Osteoblast (primary cell): ENCODE data around the gene SPESP1. TPM values are rescaled to one million over a fixed set of nuclear protein-coding genes. Genes with fewer than 3 reads are reported as not detected.

Experiments
- DNase-seq: peaks from one replicate; pipeline ENCODE4 v3.0.0; 2011; ENCODE audit warnings: low spot score, mixed read lengths; ENCODE audit not compliant: insufficient read length; ENCODE audit errors: missing footprints
- H2AFZ ChIP-seq: 2 replicates; pipeline ENCODE4 v1.6.0; 2011; ENCODE audit warnings: mild to moderate bottlenecking, low read length
- H3K27ac ChIP-seq: 2 replicates; pipeline ENCODE4 v1.5.1; 2011; ENCODE audit warnings: mild to moderate bottlenecking, low read depth, low read length, moderate library complexity
- H3K27me3 ChIP-seq: 2 replicates; pipeline ENCODE4 v1.6.0; 2012; ENCODE audit warnings: mild to moderate bottlenecking, control low read depth, inconsistent platforms, low read length, moderate library complexity; ENCODE audit not compliant: insufficient read depth
- H3K36me3 ChIP-seq: 2 replicates; pipeline ENCODE4 v1.5.1; 2011; ENCODE audit warnings: mild to moderate bottlenecking, low read length, control low read depth, moderate library complexity; ENCODE audit not compliant: insufficient read depth
- H3K4me1 ChIP-seq: 2 replicates; pipeline ENCODE4 v1.5.1; 2011; ENCODE audit warnings: mild to moderate bottlenecking, low read length, control low read depth, moderate library complexity; ENCODE audit not compliant: insufficient read depth
- H3K4me2 ChIP-seq: 2 replicates; pipeline ENCODE4 v1.6.0; 2011; ENCODE audit warnings: mild to moderate bottlenecking, low read length; ENCODE audit not compliant: insufficient read depth
- H3K4me3 ChIP-seq: fragments of 200-600 bp; sonication (generic); 3 replicates; pipeline ENCODE4 v1.5.1; 2012; ENCODE audit warnings: mild to moderate bottlenecking, low read length, inconsistent platforms; ENCODE audit not compliant: insufficient read depth
- H3K79me2 ChIP-seq: 2 replicates; pipeline ENCODE4 v1.6.0; 2012; ENCODE audit warnings: mild to moderate bottlenecking, low read length, control low read depth, inconsistent platforms; ENCODE audit not compliant: insufficient read depth
- H3K9me3 ChIP-seq: 2 replicates; pipeline ENCODE4 v1.5.1; 2011; ENCODE audit warnings: low read depth, low read length, control low read depth
- H4K20me1 ChIP-seq: 2 replicates; pipeline ENCODE4 v1.6.0; 2012; ENCODE audit warnings: mild to moderate bottlenecking, low read length, control low read depth; ENCODE audit not compliant: insufficient read depth
- CTCF ChIP-seq: IDR thresholded peaks from 2 replicates; pipeline ENCODE4 v1.5.1; 2011; ENCODE audit warnings: mild to moderate bottlenecking, low read depth, low read length, moderate library complexity; ENCODE audit errors: extremely low read depth
- total RNA-seq: library from RNA; depleted of rRNA; stranded (reverse); fragments of >200 nt; gene quantifications from 2 replicates; pipeline ENCODE4 v1.2.3, GENCODE V29; 2012

SPESP1 gene
- total RNA-seq, 1 donor = 2.9 TPM

GRCh38 chr15:68982976-68983563, 52.7 kb downstream of the SPESP1 start:
- Histone ChIP-seq H3K36me3 (no peaks in the 10 kb centered on the region), H3K4me2 (no peak overlapping the region)

GRCh38 chr15:68983961-68984481, 53.7 kb downstream of the SPESP1 start:
- no peak for DNase-seq
- TF ChIP-seq CTCF = no peak

More at GRCh38 chr15:68982976-68983563, 52.7 kb downstream of the SPESP1 start:
- no peak overlapping the region for H3K27ac ChIP-seq
- H3K4me1 ChIP-seq = no peaks in the 10 kb centered on the region
- peaks cover 14% of the 10 kb centered on the region for H3K27me3 ChIP-seq
- no peaks in the 10 kb centered on the region for H4K20me1 ChIP-seq
- DNase-seq = no peak
- no peak overlapping the region for H3K4me3 ChIP-seq
- no peak overlapping the region for H2AFZ ChIP-seq
- H3K79me2 ChIP-seq = no peaks in the 10 kb centered on the region
- no peaks in the 10 kb centered on the region for H3K9me3 ChIP-seq
- no peak for TF ChIP-seq CTCF

GRCh38 chr15:68984586-68984985, 54.3 kb downstream of the SPESP1 start:
- Histone ChIP-seq H4K20me1 (no peaks in the 10 kb centered on the region), H3K4me3 (no peak overlapping the region), H3K4me1 (no peaks in the 10 kb centered on the region), H2AFZ (no peak overlapping the region), H3K9me3 (no peaks in the 10 kb centered on the region), H3K79me2 (no peaks in the 10 kb centered on the region), H3K4me2 (no peak overlapping the region), H3K27ac (no peak overlapping the region), H3K36me3 (no peaks in the 10 kb centered on the region), H3K27me3 (peaks cover 9% of the 10 kb centered on the region)
- DNase-seq = no peak
- no peak for TF ChIP-seq CTCF

More at GRCh38 chr15:68983961-68984481, 53.7 kb downstream of the SPESP1 start:
- Histone ChIP-seq H3K27ac (no peak overlapping the region), H3K79me2 (no peaks in the 10 kb centered on the region), H3K9me3 (no peaks in the 10 kb centered on the region), H4K20me1 (no peaks in the 10 kb centered on the region), H3K4me3 (no peak overlapping the region), H3K4me1 (no peaks in the 10 kb centered on the region), H2AFZ (no peak overlapping the region), H3K4me2 (no peak overlapping the region), H3K36me3 (no peaks in the 10 kb centered on the region), H3K27me3 (peaks cover 9% of the 10 kb centered on the region)

GRCh38 chr15:68985361-68985891, 55.1 kb downstream of the SPESP1 start:
- no peak overlapping the region for H3K27ac ChIP-seq
- H3K79me2 ChIP-seq = no peaks in the 10 kb centered on the region
- no peak overlapping the region for H2AFZ ChIP-seq
- no peaks in the 10 kb centered on the region for H3K36me3 ChIP-seq
- TF ChIP-seq CTCF = no peak
- no peaks in the 10 kb centered on the region for H3K4me1 ChIP-seq
- no peak for DNase-seq
- H3K9me3 ChIP-seq = no peaks in the 10 kb centered on the region
- H3K4me3 ChIP-seq = no peak overlapping the region
- peaks cover 9% of the 10 kb centered on the region for H3K27me3 ChIP-seq
- no peaks in the 10 kb centered on the region for H4K20me1 ChIP-seq
- H3K4me2 ChIP-seq = no peak overlapping the region
